Activated T-cell treated with anti-CD3 and anti-CD28 coated beads for 4 hours (primary cell): Measurements from ENCODE around the gene DGKD.

ENCODE experiments used
- DNase-seq: peaks from one replicate; pipeline ENCODE4 v3.0.0-alpha.2; 2020

DGKD gene

DNA sequence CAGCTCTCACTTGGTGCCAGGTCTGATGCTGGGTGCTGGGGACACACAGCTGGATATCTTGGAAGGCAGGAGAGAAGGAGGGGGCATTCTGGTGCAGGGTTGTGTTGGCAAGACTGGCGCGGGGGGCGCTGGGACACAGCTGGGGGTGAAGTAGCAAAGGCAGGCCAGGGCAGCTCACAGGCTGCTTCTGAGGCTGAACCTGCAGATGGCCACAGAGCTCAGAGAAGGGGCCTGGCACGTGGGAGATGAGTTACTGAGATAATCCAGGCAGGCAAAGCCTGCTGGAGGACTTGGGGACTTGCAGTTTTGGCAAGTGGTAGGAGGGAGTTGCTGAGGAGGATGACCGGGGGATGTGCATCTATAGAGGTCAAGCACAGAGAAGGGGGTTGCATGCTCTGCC lies 16.2 kb upstream of the DGKD start:
- no peak for DNase-seq

DNA sequence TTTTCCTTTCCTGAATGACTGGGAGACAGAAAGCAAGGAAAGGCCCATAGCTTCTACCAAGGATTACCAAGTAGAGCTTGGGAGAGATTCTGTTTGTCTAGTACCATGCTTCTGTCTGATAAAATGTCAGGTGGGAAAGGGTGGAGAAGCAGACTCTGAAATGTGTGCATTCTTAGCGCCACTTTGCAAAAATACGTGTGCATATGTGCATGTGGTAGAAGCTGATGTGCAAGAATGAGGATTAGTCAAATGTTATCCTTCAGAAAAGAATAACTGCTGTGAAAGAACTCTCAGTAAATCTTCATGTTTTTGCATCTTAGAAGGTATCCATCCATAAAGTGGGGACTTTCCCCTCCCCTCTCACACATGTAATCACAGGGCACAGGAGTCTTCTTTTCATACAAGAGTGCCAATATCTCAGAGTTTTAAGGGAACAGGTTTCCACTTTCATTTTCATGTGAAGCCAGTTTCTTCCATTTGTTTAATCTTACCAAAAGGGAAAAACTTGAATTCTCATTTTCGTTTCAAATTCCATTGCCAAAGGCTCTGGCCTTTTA lies 15.4 kb upstream of the DGKD start:
- DNase-seq = no peak

DNA sequence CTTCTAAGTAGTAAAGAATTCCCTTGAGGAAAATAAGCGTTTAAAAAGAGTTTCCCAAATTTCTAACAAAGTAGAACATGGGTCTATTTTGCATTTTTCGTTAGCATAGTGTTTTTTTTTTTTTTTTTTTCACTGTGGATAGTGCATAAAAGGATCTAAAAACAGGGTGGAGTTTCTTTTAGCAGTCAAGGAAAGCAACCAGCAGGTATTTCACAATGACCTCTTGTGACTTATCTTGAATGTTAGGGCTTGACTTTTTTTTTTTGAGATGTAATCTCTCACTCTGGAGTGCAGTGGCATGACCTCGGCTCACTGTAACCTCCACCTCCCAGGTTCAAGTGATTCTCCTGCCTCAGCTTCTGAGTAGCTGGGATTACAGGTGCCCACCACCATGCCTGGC lies 14.9 kb upstream of the DGKD start:
- DNase-seq = no peak

DNA sequence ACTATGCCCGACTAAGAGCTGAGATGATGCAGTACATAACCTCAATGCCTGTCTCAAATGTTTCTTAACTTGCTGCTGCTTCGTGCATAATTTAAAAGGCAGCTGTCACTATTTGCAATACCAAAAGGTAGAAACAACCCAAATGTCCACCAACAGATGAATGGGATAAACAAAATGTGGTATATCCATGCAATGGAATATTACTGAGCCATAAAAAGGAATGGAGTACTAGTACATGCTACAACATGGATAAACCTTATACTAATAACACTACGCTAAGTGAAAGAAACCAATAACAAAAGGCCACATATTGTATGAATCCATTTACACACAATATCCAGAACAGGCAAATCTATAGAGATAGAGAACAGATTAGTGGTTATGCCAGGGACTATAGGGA lies 13.0 kb upstream of the DGKD start:
- DNase-seq = no peak

DNA sequence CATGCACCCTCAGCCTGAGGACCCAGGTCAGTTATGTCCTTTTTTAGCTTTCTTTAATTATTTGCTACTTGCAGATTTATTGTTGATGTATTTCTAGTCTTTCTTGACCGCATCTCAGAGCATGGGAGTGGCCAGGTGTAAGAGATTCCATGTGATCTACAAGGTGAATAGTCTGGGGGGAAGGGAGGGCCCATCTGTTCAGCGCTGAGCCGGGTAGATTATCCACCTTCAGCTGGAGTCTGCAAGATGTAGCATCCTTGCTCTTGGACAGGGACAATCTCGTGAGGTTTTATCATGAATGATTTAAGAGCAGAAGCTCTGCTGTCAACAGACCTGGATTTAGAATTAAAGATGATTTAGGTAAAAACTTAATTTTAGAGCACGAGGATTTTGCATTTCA lies 12.0 kb upstream of the DGKD start:
- no peak for DNase-seq

DNA sequence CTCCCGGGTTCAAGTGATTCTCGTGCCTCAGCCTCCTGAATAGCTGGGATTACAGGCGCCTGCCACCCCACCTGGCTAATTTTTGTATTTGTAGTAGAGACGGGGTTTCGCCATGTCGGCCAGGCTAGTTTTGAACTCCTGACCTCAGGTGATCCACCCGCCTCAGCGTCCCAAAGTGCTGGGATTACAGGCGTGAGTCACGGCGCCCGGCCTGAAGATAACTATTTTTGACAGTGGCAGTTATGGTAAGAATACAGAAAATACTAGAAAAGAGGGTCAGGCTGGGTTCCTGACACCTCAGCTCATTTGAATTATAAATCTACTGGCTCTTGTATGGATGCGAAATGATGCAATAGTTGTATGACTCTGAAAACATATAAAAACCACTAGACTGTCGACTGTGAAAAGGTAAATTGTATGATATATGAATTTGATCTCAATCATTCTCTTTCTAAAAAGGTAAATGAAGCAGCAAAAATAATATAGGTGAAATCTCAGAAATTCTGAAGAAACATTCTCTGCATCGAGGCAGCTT lies 11.1 kb upstream of the DGKD start:
- no peak for DNase-seq

DNA sequence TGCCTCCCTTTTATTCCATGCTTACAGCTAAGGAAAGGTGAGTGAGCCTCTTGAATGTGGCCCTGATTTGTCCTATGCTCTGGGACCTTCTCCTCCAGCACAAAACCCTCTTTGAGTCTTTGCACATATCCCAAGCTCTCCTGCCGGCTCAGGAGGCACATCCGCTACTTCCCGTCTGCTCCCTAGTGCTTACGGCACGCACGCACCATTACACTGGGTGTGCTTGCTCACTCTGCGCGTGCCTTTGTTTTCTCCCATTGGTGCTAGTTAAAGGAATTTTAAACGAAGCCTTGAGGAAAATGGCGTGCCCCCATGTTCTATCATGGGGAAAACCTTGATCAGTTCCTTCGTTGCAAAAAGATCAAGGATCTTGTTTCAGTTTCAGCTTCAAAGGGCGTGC lies 7.9 kb upstream of the DGKD start:
- DNase-seq = no peak

DNA sequence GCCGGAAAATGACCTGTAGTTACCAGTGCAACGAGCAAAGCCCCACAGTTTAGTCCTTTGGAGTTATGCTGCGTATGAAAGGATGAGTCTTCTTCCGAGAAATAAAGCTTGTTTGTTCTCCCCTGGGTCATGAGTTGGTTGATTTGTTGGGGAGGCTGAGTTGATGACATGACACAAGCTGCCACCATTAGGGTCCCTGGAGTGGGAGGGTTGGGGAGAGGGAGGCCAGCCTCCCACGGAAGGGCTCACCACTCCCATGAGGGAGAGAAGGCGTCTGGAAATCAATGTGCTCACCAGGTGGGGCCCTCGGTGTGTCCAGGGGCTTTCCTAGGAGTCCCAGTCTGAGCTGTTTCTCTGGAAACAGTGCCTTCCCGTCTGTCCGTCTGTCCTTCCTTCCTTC lies 7.4 kb upstream of the DGKD start:
- DNase-seq = no peak

DNA sequence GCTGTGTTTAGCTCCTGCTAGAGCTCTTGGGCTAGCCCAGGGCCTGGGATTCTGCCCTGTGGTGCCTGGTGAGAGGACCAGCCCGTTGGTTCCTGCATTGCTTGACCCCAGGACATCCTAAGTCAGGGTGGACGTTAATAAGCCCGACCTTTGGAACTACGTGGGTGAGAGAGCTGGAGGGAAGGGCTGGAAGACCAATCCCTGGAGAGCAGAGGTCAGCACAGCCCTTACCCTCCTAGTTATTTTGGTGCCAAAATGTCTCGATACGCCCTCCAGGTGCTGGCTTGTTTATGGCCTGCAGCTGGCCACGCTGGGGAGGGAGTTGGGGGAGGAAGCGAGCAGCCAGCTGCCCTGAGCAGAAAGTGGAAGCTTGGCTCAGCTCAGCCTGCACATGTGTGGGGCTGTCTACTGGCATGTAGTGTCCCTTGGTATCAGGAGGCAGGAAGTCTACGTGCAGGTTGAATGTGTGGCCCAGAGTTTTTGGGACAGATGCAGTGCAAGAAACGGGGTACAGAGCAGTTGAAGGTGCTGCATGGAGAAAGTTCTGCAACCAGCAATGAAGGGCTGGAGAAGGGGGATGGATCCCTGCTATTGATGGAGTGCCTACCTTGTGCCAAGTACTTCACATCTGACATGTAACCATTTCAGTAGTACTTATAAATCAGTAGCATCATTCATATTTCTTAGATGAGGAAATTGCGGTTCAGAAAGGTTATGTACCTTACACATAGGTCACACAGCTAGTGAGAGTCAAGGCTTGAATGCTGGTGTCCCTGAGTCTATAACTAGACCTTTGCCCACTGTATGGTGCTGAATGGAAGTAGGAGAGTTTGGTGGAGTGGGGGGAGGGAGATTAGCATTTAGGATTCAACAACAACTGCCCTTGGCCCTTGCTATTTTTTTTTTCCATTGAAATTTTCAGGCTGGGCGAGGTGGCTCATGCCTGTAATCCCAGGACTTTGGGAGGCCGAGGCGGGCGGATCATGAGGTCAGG lies 5.0 kb upstream of the DGKD start:
- DNase-seq = no peak

DNA sequence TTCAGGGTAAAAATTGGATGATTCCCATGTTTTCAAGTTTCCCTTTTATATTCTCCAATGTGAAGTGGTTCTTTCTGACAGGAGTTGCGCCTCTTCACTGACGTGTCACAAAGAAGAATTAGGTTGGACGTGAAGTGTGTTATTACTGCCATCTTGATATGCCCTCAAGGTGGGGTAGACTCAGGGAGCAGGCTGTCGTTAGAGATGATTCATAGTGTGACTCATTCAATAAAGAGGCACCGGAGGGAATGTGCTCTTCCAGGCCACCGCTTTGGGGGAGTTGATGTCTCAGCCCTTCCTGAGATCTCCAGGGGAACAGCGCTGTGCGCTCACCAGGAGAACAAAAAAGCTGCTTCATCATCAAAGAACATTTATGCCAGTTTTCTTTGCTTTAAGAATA lies 3.6 kb upstream of the DGKD start:
- DNase-seq = peak; percentile 25

DNA sequence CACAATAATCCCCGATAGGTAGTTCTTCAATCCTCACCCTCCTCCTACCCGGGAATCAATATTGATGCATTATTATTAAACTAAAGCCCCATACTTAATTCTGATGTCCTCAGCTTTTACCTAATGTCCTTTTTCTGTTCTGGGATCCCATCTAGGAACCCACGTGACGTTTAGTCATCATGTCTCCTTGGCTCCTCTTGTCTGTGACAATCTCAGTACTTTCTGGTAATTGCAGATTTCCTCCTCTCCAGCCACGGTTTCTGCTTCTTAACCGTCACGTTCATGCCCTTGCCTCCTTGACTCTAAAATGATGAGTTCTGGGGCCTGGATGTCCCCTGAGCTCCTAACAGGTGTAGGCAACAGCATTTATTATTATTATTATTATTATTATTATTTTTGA lies 2.9 kb upstream of the DGKD start:
- no peak for DNase-seq

DNA sequence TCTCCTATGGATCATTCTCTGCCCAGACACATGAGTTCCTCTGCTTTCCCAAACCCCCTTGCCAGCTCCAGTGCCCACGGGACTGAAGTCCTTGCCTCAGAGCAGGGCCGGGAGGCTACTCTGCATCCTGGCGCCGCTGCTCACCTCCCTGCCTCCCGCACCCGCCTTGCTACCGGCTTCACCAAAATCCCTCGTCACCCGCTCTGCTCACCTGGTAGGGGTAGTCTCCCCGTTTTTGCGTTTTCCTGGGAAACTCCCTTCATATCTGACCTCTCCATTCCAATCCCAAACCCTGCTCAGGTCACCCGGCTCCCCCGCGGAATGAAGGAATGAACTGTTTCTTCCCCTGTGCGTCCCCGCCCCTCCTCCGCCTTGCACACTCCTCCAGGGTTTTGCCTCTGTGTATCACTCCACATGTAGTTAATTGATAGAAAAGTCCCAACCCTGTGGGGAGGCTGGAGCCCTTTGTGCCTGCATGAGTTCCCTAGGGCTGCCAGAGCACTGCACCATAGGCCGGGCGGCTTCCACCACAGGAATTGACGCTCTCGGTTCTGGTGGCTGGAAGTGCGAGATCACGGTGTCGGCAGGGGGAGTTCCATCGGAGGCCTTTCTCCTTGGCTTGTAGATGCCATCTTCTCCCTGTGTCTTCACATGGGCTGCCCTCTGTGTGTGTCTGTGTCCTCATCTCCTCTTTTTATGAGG lies 2.0 kb upstream of the DGKD start:
- no peak for DNase-seq

DNA sequence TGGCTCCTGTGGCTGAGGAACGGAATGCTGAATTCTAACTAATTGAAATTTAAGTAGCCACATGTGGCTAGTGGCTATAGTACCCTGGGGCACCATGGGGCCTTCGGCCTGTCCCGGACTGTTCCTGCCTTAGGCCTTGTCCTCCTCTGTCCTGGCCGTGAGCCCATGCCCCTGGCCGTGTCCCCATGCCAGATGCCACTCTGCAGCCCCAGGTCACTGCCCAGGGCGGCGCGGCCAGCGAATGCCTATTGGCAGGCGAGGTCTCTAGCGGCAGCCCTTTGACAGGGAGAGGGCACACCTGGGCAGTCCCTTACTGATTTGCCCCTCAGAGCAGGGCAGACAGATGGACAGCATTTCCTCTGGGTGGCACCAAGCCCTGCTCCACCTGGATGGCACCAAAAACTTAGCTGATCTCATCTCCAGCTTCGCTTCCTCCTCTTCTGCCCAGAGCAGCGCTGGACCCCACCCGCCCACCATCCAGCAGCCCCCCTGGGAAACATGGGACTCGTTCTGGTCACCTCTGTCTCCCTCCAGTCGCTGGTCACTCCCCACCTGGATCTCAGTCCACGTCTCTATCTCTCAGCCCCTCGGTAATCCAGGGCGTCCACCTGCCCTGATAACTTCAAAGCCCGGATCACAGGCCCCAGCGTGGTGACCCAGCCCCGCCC lies 1.1 kb upstream of the DGKD start:
- DNase-seq = no peak

DNA sequence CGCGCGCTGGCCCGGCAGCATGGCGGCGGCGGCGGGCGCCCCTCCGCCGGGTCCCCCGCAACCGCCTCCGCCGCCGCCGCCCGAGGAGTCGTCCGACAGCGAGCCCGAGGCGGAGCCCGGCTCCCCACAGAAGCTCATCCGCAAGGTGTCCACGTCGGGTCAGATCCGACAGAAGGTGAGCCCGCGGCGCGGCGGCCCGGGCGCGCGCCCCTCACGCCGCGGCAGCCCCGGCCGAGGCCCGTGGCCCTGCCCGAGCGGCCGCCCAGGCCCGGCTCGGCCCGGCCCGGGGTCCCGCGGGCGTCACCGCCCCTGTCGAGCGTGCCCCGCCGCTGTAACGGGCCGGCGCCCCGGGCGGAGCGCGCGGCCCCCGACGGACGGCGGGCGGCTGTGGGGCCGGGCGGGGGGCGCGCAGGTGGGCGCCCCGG lies 218 bp downstream of the DGKD start:
- no peak for DNase-seq

DNA sequence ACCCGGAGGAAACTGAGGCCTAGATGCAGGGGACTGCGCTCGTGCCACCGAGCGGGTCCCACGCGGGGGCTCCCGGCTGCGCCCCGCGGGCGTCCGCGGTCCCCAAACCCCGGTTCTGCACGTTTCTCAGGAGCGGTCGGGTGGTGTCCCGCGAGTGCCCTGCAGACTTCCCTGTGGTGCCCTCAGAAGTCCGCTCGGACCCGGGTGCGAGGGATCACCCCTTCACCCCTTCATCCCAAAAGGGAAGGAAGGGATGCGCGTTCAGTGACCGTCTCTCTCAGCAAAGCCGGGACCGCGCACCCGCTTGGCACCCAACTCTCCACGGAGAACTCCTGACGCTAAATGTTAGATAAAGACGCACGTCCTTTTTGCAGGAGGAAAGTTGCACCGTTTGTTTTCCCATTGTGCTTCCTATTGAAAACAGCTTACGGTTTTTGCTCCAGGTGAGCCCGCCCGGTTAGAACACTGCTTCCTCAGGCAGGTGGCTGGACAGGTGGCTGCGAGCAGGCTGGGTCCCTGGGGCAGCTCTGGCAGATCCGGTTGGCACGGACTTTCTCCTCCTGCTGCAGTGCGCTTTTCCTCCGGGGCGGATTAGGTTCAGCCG lies 779 bp downstream of the DGKD start:
- DNase-seq = no peak

DNA sequence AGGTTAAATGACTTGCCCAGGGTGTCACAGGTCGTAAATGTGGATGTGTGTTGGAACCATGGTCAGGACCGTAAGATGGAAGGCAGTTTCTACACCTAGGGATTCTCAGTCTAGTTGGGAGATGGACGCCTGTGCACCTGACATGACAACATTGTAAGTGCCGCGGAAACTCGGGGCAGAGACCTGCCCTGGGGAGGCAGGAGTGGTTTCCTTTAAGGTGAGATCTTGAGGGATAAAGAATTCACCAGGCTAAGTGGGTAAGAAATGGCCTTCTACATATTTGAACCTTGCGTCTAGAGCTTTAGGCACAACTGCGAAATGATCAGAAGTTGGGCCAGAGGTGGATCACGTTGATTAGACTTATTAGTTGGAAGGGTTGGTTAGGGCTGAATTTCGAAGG lies 1.6 kb downstream of the DGKD start:
- no peak for DNase-seq

DNA sequence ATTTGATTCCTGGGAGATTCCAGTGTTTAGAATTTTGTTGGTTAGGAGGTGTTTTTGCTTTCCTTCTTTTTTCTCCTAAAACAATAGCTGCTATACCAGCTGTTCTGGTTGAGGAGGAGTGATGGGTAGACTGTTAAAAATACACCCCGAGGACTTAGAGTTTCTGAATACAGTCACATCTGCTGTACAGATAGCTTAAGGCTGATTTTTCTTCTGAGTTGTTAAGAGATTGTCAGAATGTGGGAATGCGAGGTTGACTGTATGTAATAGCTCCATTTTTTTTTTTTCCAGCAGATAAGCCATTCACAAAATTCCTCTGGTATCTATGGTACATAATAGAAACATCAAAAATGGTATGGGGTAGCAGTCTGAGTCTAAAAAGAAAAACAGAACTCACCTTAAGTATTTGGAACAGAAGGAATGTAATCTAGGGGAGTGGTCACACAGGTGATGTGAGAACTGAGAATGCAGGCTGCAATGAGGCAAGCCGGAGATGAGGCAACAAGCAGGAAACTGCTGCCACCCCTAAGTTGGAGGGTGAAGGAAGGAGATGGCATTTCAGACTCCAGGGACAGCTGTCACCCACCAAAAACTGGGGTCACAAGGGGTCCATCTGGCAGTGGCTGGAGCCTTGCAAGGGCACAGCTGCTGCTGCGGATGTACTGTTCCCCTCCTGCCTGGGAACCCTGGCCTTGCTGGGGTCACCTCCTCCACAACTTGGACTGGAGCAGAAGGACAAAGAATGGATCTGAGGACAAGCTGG lies 2.4 kb downstream of the DGKD start:
- no peak for DNase-seq

DNA sequence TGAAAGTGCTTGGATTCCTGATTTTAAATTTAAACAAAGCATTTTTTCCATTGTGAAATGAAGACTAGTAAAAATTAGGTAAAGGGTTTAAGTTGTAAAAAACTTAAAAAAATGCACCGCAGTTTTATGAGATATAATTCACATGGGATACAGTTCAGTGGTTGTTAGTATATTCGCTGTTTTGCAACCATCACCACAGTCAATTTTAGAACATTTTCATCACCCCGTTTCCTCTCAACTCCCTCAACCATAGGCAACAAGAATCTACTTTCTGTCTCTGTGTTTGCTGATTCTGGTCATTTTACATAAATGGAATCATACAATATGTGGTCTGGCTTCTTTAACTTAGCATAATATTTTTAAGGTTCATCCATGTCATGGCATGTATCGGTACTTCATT lies 4.0 kb downstream of the DGKD start:
- no peak for DNase-seq

DNA sequence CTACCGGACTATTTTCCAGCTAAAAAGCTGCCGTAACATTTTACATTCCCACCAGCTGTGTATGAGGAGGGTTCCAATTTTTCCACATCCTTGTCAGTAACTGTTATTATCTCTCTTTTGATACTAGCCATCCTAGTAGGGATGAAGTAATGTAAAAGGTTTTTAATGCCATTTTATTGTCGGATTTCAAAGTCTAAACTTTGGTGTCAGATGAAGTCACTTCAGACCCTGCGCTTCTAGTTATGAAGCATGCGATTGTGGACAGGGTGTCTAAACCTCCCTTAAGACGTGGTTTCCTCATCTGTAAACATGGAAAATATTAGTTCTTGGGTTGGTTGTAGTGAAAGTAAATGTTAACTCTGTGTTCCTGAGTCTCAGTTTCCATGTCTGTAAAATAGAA lies 4.7 kb downstream of the DGKD start:
- no peak for DNase-seq

DNA sequence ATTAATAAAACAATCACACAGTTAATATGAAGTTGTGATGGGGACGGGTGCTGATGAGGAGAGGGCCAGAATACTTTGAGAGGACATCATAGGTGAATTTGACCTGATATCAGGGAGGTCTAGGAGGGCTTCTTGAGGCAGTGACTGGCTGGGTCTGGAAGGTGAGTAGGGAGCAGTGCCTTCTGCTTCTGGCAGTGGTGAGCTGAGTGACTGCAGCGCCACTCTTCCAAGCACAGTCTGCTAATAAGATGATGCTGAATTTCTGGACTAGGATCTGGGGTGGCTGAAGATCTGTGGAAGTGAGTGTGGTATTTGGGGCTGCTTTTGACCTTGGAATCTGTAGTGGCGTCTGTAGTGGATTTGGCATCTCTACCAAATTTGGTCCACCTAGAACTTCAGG lies 5.5 kb downstream of the DGKD start:
- no peak for DNase-seq

DNA sequence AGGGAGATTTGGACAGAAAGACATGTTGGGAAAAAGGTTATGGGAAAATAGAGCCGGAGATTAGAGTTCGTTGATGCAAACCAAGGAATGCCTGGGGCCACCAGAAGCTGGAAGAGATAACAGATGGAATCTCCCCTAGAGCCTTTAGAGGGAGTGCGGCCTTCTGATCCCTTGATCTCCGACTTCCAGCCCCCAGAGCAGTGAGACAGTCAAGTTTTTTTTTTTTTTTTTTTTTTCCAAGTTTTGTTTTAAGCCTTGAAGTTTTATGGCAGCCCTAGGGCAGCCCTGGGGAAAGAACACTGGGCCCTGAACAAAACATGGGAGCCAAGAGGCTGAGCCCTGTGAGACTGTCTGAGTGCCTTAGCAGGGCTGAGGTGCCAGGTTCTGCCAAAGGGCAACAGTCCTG lies 6.5 kb downstream of the DGKD start:
- no peak for DNase-seq

DNA sequence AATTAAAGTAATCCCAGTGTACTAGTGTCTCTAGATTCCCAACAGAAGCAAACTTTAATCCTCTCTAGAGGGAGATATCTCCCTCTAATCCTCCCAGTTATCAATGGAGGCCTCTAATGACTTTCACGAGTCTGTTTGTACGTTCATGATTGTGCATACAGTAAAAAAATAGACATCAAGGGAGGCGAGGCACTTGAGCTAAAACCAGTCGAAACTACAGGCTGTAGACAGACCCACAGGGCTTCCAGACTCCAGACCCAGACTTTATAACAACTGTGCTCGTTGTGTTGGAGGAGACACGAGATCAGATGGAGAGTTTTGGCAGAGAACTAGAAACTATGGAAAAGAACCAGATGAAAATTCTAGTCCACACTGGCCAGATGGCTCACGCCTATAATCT lies 7.0 kb downstream of the DGKD start:
- no peak for DNase-seq
